Measurements from ENCODE around the gene ORC3.
"Not testable (repeated sequence)": the region's sequence is repeated elsewhere in the genome, so short reads cannot be mapped to it uniquely, and the experiment has no call there.

Gene ORC3

GRCh38 chr6:87699576-87699975 lies 109.6 kb downstream of the ORC3 start:
- no peak for DNase-seq

GRCh38 chr6:87700397-87701343 lies 110.7 kb downstream of the ORC3 start:
- no peak for DNase-seq

- DNase-seq: no peak
These were observed 111.4 kb downstream of the ORC3 start for GRCh38 chr6:87701344-87701675.

- DNase-seq: peak; percentile 97
These were observed 112.0 kb downstream of the ORC3 start, which contains the start of gene AKIRIN2 for GRCh38 chr6:87701676-87702588. Gene AKIRIN2 (minus strand): TSS chr6:87702233. CDS start chr6:87701684, 549 bp downstream.

- DNase-seq: no peak
These were observed 112.6 kb downstream of the ORC3 start for GRCh38 chr6:87702589-87702945.

DNA sequence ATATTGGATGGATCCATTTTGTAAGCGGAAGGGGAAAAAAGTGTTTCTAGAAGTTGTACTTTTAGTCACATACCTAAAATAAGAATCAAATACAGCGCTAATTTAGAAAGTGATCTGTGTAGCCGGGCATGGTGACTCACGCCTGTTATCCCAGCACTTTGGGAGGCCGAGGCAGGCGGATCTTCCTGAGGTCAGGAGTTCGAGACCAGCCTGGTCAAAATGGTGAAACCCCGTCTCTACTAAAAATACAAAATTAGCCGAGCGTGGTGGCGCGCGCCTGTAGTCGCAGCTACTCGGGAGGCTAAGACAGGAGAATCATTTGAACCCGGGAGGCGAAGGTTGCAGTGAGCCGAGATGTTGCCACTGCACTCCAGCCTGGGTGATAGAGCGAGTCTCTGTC lies 113.1 kb downstream of the ORC3 start:
- DNase-seq: not testable (repeated sequence)

DNA sequence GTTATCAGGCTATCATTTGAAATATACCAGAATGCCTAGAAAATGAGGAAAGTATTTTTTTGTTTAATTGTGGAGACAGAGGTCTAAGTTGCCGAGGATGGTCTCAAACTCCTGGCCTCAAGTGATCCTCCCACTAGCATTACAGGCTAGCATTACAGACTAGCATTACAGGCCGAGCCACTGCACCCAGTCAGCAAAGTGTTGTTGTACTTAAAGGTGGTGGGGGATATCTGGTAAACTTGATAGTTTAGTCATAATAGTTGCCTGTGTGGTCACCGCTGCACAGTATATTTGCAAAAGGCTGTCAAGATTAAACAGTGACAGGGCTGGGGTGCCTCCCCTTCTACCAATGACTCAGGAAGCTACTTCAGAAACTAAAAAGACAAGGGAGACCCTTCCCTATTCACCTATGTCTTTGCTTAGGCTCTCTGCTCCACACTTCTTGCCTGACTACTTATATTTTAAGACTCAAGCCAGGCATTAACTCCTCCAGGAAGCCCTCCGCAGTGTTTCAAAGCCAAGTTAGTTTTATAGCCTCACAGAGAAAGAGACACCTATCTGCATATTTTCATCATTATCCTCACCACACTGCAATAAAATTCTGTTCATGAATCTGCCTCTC lies 115.2 kb downstream of the ORC3 start:
- DNase-seq: no peak

- no peak for DNase-seq
These were observed 116.4 kb downstream of the ORC3 start for GRCh38 chr6:87706187-87706966.

- DNase-seq: not testable (repeated sequence)
These were observed 118.9 kb downstream of the ORC3 start for GRCh38 chr6:87708581-87709427.

- DNase-seq: no peak
These were observed 120.2 kb downstream of the ORC3 start for GRCh38 chr6:87710090-87710489.

GRCh38 chr6:87712713-87713112 lies 122.8 kb downstream of the ORC3 start:
- not testable (repeated sequence) for DNase-seq

DNA sequence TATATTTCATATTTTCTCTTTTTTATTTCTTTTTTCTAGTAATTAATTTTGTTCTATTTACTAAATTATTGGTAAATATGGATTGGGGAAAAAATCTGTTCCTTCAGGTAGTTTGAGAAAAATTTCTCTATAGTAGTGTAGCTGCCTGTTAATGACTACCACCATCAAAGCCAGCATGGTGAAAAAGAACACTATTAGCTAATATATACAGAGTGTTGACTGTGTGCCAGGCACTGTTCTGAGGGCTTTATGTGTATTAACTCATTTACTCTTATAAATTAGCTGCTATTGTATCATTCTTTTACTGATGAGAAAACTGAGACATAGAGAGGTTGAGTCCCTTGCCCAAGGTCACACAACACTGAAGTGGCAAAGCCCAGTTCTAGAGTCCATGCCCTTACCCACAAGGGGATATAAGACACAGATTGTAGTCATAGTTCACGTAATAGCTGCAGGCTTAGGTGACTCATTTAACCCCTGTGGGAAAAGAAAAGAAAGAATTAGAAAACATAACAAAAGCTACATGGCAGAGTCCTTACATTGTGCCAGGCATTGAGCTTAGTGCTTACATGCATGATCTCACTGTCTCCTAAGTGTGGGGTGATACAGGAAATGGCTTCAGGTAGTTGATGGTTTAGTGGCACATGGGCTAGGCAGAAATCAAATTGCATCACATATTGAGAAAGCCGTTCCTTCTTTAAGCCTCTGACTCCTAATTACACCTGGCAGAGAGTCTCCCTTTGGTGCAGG lies 124.3 kb downstream of the ORC3 start:
- DNase-seq: no peak
